ENCODE data around the gene HLA-DQA2.

DNA sequence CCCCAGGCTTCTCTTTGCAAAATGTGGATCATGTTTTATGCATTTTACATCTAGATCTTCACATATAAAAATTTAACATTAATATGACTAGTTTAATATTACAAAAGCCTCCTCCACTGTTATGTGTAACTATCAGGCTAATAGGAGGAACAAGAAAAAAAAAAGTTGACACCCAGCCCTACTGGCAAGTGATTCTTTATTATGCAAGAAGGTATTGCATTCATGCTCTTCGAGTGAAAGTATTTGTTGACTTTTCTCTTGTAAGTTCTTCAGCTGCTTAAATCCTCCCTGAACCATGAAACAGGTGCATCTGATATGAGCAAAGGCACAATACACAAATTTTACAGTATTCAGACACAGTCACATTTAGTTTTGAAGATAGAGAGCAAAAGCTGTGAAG lies 22.9 kb downstream of the HLA-DQA2 start:
- TF ChIP-seq, protein P1, sequence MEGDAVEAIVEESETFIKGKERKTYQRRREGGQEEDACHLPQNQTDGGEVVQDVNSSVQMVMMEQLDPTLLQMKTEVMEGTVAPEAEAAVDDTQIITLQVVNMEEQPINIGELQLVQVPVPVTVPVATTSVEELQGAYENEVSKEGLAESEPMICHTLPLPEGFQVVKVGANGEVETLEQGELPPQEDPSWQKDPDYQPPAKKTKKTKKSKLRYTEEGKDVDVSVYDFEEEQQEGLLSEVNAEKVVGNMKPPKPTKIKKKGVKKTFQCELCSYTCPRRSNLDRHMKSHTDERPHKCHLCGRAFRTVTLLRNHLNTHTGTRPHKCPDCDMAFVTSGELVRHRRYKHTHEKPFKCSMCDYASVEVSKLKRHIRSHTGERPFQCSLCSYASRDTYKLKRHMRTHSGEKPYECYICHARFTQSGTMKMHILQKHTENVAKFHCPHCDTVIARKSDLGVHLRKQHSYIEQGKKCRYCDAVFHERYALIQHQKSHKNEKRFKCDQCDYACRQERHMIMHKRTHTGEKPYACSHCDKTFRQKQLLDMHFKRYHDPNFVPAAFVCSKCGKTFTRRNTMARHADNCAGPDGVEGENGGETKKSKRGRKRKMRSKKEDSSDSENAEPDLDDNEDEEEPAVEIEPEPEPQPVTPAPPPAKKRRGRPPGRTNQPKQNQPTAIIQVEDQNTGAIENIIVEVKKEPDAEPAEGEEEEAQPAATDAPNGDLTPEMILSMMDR (conservative IDR thresholded peaks at IDR 0.05; ENCODE audit: low read depth in 2 of 2) = no peak
- TF ChIP-seq NANOG (IDR thresholded peaks at IDR 0.05; ENCODE audit: borderline replicate concordance) (no peak), POLR2AphosphoS5 (IDR thresholded peaks at IDR 0.05; ENCODE audit: low read depth) (no peak), EZH2phosphoT487 (IDR thresholded peaks at IDR 0.05; ENCODE audit: unreplicated experiment) (no peak), JUNB (IDR thresholded peaks at IDR 0.05; ENCODE audit: unreplicated experiment) (no peak)

Data from GM23338 (cell line).